Memory B cell (primary cell): ENCODE results near the gene INPP5K.

Experiments
- ATAC-seq: fragments of 150-1000 bp; cut with Tn5 transposase; 2 replicates; pipeline ENCODE4 v1.10.0; 2021; ENCODE audit warnings: low read depth, mild to moderate bottlenecking, moderate library complexity
- DNase-seq, 2 donors: peaks; one replicate each; pipeline ENCODE4 v3.0.0; 2022; ENCODE audit warnings: low spot score in 2 of 2
- H3K27ac Mint-ChIP-seq: one replicate; pipeline ENCODE4 v1.8.0; 2022; ENCODE audit warnings: mild to moderate bottlenecking, moderate library complexity, mixed read lengths
- H3K27me3 Mint-ChIP-seq: one replicate; pipeline ENCODE4 v1.8.0; 2022; ENCODE audit warnings: mixed read lengths
- H3K36me3 Mint-ChIP-seq: one replicate; pipeline ENCODE4 v1.8.0; 2022; ENCODE audit warnings: mild to moderate bottlenecking, mixed read lengths
- H3K4me1 Mint-ChIP-seq: one replicate; pipeline ENCODE4 v1.8.0; 2022; ENCODE audit warnings: mixed read lengths
- H3K4me3 Mint-ChIP-seq: one replicate; pipeline ENCODE4 v1.8.0; 2022; ENCODE audit warnings: mild to moderate bottlenecking, moderate library complexity, mixed read lengths
- H3K9me3 Mint-ChIP-seq: one replicate; pipeline ENCODE4 v1.8.0; 2022; ENCODE audit warnings: mixed read lengths

The INPP5K gene

GRCh38 chr17:1555651-1556471 lies 39.4 kb upstream of the INPP5K start:
- peak in 1 of 2 donors; percentile 39 for DNase-seq
- no peaks in the 10 kb centered on the region for H3K27me3 Mint-ChIP-seq
- no peaks in the 10 kb centered on the region for H3K9me3 Mint-ChIP-seq
- peak; percentile 93 for ATAC-seq
- H3K4me3 Mint-ChIP-seq, result peak overlapping the region; percentile 73
- H3K4me1 Mint-ChIP-seq, result peaks cover 48% of the 10 kb centered on the region
- peak overlapping the region; percentile 54 for H3K27ac Mint-ChIP-seq
- peaks cover 13% of the 10 kb centered on the region for H3K36me3 Mint-ChIP-seq

GRCh38 chr17:1554751-1555540 lies 38.5 kb upstream of the INPP5K start:
- H3K27ac Mint-ChIP-seq, result peak overlapping the region; percentile 54

GRCh38 chr17:1553354-1554266 lies 37.2 kb upstream of the INPP5K start:
- Mint-ChIP-seq H3K27me3 (no peaks in the 10 kb centered on the region), H3K36me3 (peaks cover 22% of the 10 kb centered on the region), H3K4me3 (peak overlapping the region; percentile 12), H3K4me1 (peaks cover 40% of the 10 kb centered on the region), H3K27ac (peak overlapping the region; percentile 82), H3K9me3 (no peaks in the 10 kb centered on the region)
- DNase-seq (no peak), ATAC-seq (no peak)

More at GRCh38 chr17:1554751-1555540, 38.5 kb upstream of the INPP5K start:
- Mint-ChIP-seq H3K36me3 (peaks cover 22% of the 10 kb centered on the region), H3K9me3 (no peaks in the 10 kb centered on the region), H3K4me3 (peak overlapping the region; percentile 73), H3K27me3 (no peaks in the 10 kb centered on the region), H3K4me1 (peaks cover 46% of the 10 kb centered on the region)
- no peak for DNase-seq
- ATAC-seq, result no peak

DNA sequence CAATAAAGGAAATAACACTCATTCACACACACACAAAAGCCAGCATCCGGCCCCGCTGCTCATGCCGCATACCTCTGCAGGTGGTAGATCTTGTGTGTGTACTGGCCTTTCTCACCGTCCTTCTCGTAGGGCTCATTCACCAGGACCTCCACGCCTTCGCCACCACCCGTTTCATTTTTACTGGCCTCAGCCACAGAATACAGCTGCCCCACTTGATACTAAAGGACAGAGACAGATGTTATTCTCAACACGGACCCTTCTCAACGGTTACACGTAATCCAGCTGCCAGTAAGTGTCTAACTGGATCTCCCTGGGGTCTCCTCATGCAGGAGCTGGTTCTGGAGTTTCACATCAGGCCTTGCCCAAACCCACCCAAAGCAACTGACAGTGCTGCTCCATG lies 36.5 kb upstream of the INPP5K start:
- Mint-ChIP-seq H3K27ac (peak overlapping the region; percentile 51), H3K4me1 (peaks cover 40% of the 10 kb centered on the region), H3K27me3 (no peaks in the 10 kb centered on the region), H3K9me3 (no peaks in the 10 kb centered on the region), H3K36me3 (peaks cover 25% of the 10 kb centered on the region), H3K4me3 (no peak overlapping the region)
- no peak for ATAC-seq
- DNase-seq, result no peak

DNA sequence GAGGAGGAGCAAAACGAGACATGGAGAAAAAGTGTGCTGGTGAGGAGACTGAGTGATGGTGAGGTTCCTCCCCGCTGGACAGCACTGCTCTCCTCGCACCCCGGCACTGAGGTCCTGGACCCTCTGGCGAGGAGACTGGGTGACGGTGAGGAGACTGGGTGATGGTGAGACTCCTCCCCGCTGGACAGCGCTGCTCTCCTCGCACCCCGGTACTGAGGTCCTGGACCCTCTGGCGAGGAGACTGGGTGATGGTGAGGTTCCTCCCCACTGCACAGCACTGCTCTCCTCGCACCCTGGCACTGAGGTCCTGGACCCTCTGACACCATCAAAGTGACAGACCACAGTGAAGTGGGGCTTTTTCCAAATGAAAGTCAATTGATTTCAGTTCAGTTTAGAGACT lies 35.3 kb upstream of the INPP5K start:
- Mint-ChIP-seq H3K4me1 (peaks cover 34% of the 10 kb centered on the region), H3K36me3 (peaks cover 25% of the 10 kb centered on the region), H3K4me3 (no peak overlapping the region), H3K27ac (peak overlapping the region; percentile 14), H3K27me3 (no peaks in the 10 kb centered on the region), H3K9me3 (no peaks in the 10 kb centered on the region)
- ATAC-seq (no peak), DNase-seq (no peak)

GRCh38 chr17:1548032-1548431 lies 31.6 kb upstream of the INPP5K start:
- H3K36me3 Mint-ChIP-seq, result peaks cover 33% of the 10 kb centered on the region
- H3K27ac Mint-ChIP-seq, result no peak overlapping the region
- no peak overlapping the region for H3K4me3 Mint-ChIP-seq
- DNase-seq (no peak), ATAC-seq (no peak)
- no peaks in the 10 kb centered on the region for H3K9me3 Mint-ChIP-seq
- H3K4me1 Mint-ChIP-seq, result peaks cover 11% of the 10 kb centered on the region
- H3K27me3 Mint-ChIP-seq, result no peaks in the 10 kb centered on the region

DNA sequence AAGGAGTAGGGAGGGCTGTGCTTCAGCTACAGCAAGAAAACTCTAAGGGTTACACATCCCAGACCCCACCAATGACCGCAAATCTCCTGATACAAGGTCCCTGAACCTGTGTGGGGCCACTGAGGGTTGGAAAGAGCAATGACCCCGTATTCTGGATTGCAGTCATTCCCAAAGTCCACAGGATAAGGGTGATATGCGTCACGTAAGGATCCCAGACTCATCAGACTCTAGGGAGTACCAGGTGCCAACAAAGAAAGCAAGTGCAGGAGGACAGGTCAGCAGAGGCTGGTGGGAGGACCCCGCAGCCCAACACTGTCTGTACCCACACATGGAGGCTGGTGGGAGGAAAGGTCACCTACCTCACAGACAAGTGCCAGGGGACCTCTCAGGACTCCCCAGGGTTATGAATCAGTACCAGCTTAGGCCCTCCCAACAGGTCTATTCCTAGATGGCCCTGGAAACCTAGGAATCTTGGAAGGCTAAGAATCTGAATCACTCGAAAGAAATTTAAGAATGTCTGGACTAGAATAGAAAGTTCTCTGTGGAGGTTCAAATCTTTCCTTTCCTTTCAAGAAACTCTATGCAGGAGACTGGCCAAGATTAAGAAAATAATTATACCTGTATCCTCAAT lies 30.0 kb upstream of the INPP5K start:
- Mint-ChIP-seq H3K27ac (no peak overlapping the region), H3K9me3 (no peaks in the 10 kb centered on the region), H3K4me3 (no peak overlapping the region), H3K4me1 (peaks cover 8% of the 10 kb centered on the region), H3K27me3 (no peaks in the 10 kb centered on the region), H3K36me3 (peaks cover 29% of the 10 kb centered on the region)
- no peak for DNase-seq
- ATAC-seq, result no peak

- no peak overlapping the region for H3K4me3 Mint-ChIP-seq
- no peaks in the 10 kb centered on the region for H3K27me3 Mint-ChIP-seq
- DNase-seq (no peak), ATAC-seq (no peak)
- H3K36me3 Mint-ChIP-seq, result peaks cover 25% of the 10 kb centered on the region
- no peak overlapping the region for H3K27ac Mint-ChIP-seq
- peaks cover 5% of the 10 kb centered on the region for H3K4me1 Mint-ChIP-seq
- no peaks in the 10 kb centered on the region for H3K9me3 Mint-ChIP-seq
Measured at GRCh38 chr17:1545618-1546017, 29.2 kb upstream of the INPP5K start.

- Mint-ChIP-seq H3K9me3 (no peaks in the 10 kb centered on the region), H3K4me1 (peaks cover 4% of the 10 kb centered on the region), H3K4me3 (no peak overlapping the region), H3K36me3 (peaks cover 27% of the 10 kb centered on the region), H3K27me3 (no peaks in the 10 kb centered on the region), H3K27ac (no peak overlapping the region)
- ATAC-seq (no peak), DNase-seq (no peak)
Measured at GRCh38 chr17:1542316-1542715, 25.9 kb upstream of the INPP5K start.

DNA sequence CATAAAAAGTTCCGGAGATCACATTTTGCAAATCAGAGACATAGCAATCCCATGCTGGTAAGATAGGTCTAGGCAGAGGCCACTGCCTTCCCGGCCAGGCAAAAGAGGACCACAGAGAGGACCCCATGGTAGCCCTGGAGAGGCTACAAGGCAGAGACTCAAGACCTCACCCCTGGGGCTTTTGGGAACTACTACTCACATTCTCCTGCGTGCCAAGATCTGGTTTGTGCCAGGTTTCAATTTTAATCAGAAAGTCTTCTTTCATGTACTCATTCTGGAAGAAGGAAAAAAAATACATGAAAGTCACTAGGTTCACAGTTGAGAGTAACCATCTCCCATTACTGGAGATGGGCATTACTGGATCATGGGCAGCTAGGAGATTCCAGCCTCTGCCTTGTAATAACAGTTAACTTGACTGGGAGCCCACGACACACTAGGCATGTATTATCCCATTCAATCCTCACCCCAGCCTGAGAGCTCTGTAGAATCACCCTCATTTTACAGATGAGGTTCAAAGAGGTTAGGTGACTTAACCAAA lies 25.0 kb upstream of the INPP5K start:
- H3K4me1 Mint-ChIP-seq, result peaks cover 4% of the 10 kb centered on the region
- H3K27ac Mint-ChIP-seq, result no peak overlapping the region
- peaks cover 27% of the 10 kb centered on the region for H3K36me3 Mint-ChIP-seq
- H3K4me3 Mint-ChIP-seq, result no peak overlapping the region
- DNase-seq (no peak), ATAC-seq (no peak)
- no peaks in the 10 kb centered on the region for H3K9me3 Mint-ChIP-seq
- H3K27me3 Mint-ChIP-seq, result no peaks in the 10 kb centered on the region

- no peak for DNase-seq
- H3K27ac Mint-ChIP-seq, result no peak overlapping the region
- H3K4me1 Mint-ChIP-seq, result no peaks in the 10 kb centered on the region
- ATAC-seq, result no peak
- H3K36me3 Mint-ChIP-seq, result peaks cover 22% of the 10 kb centered on the region
- H3K9me3 Mint-ChIP-seq, result no peaks in the 10 kb centered on the region
- no peaks in the 10 kb centered on the region for H3K27me3 Mint-ChIP-seq
- H3K4me3 Mint-ChIP-seq, result no peak overlapping the region
Measured at GRCh38 chr17:1539811-1540210, 23.4 kb upstream of the INPP5K start.

DNA sequence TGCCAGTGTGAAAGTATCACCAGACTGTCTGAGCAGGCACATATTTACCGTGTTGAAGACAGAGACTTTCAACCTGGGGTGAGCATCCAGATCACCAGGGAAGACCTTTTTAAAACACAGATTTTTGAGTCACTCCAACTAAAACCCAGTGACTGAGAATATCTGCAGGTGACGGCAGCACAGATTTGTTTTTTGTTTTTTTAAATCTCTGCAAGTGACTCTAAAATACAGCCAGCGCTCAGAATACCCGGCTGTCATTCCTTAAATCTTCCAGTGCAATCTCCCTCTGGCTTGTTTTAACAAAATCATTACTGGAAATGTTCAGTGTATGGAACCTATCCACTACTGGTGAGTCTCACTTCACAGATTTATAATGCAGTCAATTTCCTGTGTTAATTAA lies 19.3 kb upstream of the INPP5K start:
- ATAC-seq (no peak), DNase-seq (no peak)
- Mint-ChIP-seq H3K4me1 (peaks cover 9% of the 10 kb centered on the region), H3K4me3 (no peak overlapping the region), H3K27ac (no peak overlapping the region), H3K36me3 (peaks cover 19% of the 10 kb centered on the region), H3K27me3 (no peaks in the 10 kb centered on the region), H3K9me3 (no peaks in the 10 kb centered on the region)

DNA sequence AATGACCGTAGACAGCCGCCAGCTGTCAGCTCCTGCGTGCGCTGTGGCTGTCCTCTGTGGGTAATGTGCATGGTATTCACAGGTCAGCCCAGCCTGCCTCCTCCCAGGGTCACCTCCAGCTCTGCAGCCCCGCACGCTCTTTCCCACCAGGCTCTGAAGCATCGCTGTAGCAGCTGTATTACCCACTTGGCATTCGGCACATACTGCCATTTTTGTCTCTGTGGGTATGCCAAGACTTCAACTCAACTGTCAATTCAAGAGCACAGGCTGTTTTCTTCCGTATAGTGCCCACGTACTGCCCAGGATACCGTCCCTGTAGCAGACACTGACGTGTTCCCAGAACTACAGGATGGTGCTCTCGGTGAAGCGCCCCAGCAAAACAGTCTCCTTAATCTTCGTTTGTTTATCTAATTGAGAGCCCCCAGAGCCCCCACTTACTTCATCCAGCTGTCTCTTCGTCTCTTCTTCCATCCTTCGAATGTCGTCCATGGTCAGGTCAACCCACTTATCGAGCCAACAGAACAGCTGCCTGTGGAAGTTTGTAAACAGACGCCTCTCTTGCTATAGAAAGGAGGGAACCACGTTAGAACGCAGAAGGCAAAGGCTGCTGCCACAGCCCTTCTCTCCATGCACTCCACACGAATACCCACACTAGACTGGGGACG lies 17.4 kb upstream of the INPP5K start:
- no peak for ATAC-seq
- H3K27ac Mint-ChIP-seq, result no peak overlapping the region
- H3K4me1 Mint-ChIP-seq, result peaks cover 9% of the 10 kb centered on the region
- no peak overlapping the region for H3K4me3 Mint-ChIP-seq
- peaks cover 16% of the 10 kb centered on the region for H3K36me3 Mint-ChIP-seq
- no peaks in the 10 kb centered on the region for H3K27me3 Mint-ChIP-seq
- H3K9me3 Mint-ChIP-seq, result no peaks in the 10 kb centered on the region
- no peak for DNase-seq
